ENCODE data around the gene PHF10. TPM values are rescaled to one million over a fixed set of nuclear protein-coding genes. Genes with fewer than 3 reads are reported as not detected.

PHF10 gene
- total and polyA plus RNA-seq, 12 donors = 36.6 to 121 (median 71.8) TPM

DNA sequence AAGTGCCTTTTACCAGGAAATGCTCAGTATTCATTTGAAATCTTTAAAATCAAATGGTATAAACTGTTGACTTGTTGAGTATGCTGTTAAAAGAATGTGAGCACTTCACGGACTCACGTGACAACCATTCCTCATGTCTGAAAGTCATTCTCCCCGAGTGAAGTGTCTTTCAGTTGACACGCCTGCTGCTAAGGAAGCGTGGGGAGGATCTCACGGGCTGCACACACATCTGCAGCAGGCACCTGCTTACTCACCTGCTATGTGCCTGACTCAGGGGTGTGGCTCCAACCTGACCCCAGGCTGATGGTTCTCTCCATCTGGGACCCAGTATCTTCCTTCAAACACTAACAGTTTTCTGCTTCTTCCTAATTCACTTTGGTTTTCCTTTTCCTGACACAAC is 55.2 kb downstream of the PHF10 start:
- H3K9me3 ChIP-seq (replicated peaks in 1 of 3) = no peaks in the 10 kb centered on the region
- no peak for DNase-seq
- H3K27ac ChIP-seq = no peak overlapping the region
- peaks cover 0 to 9% of the 10 kb centered on the region in 2 donors for H3K36me3 ChIP-seq (replicated peaks in 1 of 2)
- H3K27me3 ChIP-seq = no peaks in the 10 kb centered on the region
- no peak for TF ChIP-seq POLR2A (IDR thresholded peaks at IDR 0.05)
- TF ChIP-seq, protein P1, sequence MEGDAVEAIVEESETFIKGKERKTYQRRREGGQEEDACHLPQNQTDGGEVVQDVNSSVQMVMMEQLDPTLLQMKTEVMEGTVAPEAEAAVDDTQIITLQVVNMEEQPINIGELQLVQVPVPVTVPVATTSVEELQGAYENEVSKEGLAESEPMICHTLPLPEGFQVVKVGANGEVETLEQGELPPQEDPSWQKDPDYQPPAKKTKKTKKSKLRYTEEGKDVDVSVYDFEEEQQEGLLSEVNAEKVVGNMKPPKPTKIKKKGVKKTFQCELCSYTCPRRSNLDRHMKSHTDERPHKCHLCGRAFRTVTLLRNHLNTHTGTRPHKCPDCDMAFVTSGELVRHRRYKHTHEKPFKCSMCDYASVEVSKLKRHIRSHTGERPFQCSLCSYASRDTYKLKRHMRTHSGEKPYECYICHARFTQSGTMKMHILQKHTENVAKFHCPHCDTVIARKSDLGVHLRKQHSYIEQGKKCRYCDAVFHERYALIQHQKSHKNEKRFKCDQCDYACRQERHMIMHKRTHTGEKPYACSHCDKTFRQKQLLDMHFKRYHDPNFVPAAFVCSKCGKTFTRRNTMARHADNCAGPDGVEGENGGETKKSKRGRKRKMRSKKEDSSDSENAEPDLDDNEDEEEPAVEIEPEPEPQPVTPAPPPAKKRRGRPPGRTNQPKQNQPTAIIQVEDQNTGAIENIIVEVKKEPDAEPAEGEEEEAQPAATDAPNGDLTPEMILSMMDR (IDR thresholded peaks at IDR 0.05) = no peak
- intact Hi-C loops (cut with DNase I) = no loop called here
- 91 to 95% (median 92%) methylated on average over 6 of the region's 6 CpGs for WGBS, 4 donors
- H3K4me1 ChIP-seq (replicated peaks in 1 of 2) = no peaks in the 10 kb centered on the region
- no peak overlapping the region for H3K4me3 ChIP-seq

DNA sequence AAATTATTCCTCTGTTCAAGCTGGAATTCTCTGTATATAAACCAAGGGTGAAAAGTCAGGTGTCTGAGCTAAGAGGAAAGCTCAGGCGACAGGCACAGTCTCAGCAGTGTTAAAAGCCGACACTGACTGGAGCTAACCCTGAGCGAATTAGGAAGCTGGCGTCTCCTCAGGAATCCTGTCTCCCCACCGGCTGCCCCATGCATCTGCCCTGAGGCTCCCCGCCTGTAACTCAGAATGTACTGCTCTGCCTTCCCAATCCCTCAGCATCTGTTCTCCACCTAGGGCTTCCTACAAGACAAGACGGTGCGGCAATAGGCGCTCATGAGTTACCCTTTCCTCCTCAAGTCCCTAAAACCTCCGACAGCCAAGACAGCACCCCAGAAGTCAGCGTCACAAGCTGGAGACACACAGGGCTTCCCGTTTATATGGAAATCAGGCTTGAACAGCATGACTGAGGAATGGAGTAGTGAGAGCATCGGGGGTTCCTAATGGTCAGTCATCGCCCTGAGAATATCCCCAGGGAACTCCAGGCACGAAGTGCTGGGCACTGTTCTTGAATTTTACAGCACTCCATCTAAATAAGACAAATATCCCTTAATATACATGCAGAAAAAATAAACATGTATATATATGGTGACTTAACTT is 56.0 kb downstream of the PHF10 start:
- Histone ChIP-seq H3K9me3 (replicated peaks in 1 of 3) (no peaks in the 10 kb centered on the region), H3K4me1 (replicated peaks in 1 of 2) (no peaks in the 10 kb centered on the region), H3K36me3 (replicated peaks in 1 of 2) (peaks cover 0 to 9% of the 10 kb centered on the region in 2 donors), H3K27ac (no peak overlapping the region), H3K27me3 (no peaks in the 10 kb centered on the region), H3K4me3 (no peak overlapping the region)
- DNase-seq = no peak
- no peak for TF ChIP-seq POLR2A (IDR thresholded peaks at IDR 0.05)
- TF ChIP-seq, protein P1 (IDR thresholded peaks at IDR 0.05) = no peak
- intact Hi-C loops (cut with DNase I) = no loop called here
- WGBS, 4 donors = 91 to 96% (median 95%) methylated on average over 14 to 15 of the region's 15 CpGs

DNA sequence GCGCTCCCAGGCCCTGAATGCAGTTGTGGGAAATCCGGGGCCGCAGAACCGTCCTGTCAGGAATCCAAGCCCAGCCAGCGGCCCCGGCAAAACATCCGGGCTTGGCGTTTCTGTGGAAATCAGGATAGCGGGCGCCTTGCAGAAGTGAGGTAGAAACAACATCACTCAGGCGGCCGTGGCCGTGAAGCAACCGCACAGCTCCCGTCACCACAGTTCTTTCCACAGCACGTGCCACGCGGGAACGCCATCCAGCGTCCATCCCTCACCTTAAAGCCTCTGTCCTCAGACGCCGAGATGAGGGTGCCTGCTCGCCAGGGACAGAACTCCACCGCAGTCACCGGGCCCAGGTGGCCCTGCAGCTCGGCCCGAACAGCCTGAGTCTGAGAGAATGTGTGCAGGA is 56.6 kb downstream of the PHF10 start:
- Histone ChIP-seq H3K27me3 (no peaks in the 10 kb centered on the region), H3K9me3 (replicated peaks in 1 of 3) (no peaks in the 10 kb centered on the region), H3K4me1 (replicated peaks in 1 of 2) (no peaks in the 10 kb centered on the region), H3K36me3 (replicated peaks in 1 of 2) (peaks cover 0 to 9% of the 10 kb centered on the region in 2 donors), H3K27ac (no peak overlapping the region), H3K4me3 (no peak overlapping the region)
- DNase-seq = no peak
- TF ChIP-seq POLR2A (IDR thresholded peaks at IDR 0.05) = no peak
- TF ChIP-seq, protein P1 (IDR thresholded peaks at IDR 0.05) = no peak
- WGBS, 4 donors = 96 to 98% (median 97%) methylated on average over 21 to 27 of the region's 27 CpGs
- intact Hi-C loops (cut with DNase I) = no loop called here

GRCh38 chr6:169666441-169666840 is 57.9 kb downstream of the PHF10 start:
- Histone ChIP-seq H3K36me3 (replicated peaks in 1 of 2) (peaks cover 0 to under 1% of the 10 kb centered on the region in 2 donors), H3K4me3 (no peak overlapping the region), H3K27ac (no peak overlapping the region), H3K9me3 (replicated peaks in 1 of 3) (no peaks in the 10 kb centered on the region), H3K4me1 (replicated peaks in 1 of 2) (no peaks in the 10 kb centered on the region), H3K27me3 (no peaks in the 10 kb centered on the region)
- no peak for TF ChIP-seq POLR2A (IDR thresholded peaks at IDR 0.05)
- TF ChIP-seq, protein P1 (IDR thresholded peaks at IDR 0.05) = no peak
- intact Hi-C loops (cut with DNase I) = no loop called here
- DNase-seq = no peak
- 92 to 98% (median 96%) methylated on average over 15 to 18 of the region's 18 CpGs for WGBS, 4 donors
